GM21381 (cell line): ENCODE results near the gene PCYT1A.
"Not testable (repeated sequence)": the region's sequence is repeated elsewhere in the genome, so short reads cannot be mapped to it uniquely, and the experiment has no call there.

Experiments used
- ATAC-seq: cut with Tn5 transposase; IDR thresholded peaks from one replicate; pipeline ENCODE4 v1.9.1; 2021; ENCODE audit warnings: mild to moderate bottlenecking, moderate library complexity; ENCODE audit not compliant: unreplicated experiment

Gene PCYT1A

DNA sequence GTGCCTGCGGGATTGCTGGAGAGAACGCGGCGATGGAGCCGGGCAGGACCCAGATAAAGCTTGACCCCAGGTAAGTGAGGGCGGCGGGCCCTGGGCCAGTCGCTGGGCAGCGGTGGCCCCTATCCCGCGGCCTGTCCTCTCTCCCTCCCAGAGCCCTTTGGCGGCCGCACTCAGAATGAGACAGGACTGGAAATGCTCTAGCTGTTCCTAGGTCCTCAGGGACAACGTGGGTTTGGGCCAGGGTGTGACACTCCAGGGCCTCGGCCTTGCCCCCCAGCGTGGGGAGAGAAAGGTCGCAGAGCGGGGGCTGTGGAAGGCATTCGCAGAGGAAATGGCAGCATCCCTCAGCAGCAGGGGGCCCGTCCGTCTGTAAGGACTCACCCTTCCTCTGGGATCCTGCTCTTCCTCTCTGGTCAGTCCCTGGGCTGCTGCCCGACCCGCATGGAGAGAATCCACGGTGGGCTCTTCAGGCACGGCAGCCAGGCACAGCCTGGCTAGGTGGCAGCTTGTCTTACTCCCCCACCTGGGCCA, 70.8 kb downstream of the PCYT1A start:
- ATAC-seq, result no peak

DNA sequence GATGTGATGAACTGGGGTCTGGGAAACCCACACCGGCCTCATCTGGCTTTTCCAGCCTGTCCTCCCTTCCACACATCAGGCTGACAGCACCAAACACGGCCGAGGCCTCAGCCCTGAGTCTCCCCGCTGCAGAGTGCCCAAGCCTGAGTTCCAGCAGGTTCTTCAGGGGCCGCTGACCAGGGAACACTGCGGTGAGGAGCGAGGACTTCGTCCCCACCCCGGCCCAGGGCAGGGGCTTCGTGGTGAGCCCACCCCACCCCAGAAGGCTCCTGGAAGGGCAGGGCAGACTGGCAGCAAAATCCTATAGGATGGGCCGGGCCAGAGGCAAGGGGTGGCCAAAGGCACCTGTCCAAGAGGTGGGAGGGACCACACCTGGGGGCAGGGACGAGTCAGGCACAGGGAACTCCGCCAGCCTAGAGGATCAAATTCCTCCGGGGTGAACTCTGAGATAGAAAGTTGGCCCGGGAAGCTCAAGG, 71.4 kb downstream of the PCYT1A start, which contains the start of gene SLC51A:
TSS of gene SLC51A (plus strand) at position 446 of the 476 bp plus-strand sequence. CDS start 179 bp downstream, outside the sequence.
- ATAC-seq, result no peak

DNA sequence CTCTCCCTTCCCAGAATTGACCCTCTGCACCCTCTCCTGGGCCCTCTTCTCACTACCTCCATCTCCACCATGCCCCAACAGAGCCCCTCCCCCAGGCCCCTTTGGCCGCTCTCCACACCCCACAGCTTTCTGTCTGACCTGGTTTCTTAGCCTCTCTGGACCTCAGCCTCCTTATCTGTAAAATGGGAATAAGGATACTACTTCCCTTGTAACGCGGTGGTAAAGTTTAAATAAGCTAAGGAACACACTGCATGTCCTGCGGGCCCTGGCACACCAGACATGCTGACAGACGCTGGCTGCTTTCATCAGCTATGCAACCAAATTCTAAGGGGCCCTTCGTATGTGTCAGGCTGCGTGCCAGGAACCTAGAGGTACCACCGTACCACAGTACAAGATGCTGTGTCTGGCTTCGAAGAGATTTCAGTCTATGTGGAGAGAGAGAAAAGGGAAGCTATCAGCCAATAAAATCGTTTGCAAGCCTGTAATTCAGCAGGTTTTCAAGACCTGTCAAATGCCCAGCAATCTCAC, 72.0 kb downstream of the PCYT1A start:
- no peak for ATAC-seq

DNA sequence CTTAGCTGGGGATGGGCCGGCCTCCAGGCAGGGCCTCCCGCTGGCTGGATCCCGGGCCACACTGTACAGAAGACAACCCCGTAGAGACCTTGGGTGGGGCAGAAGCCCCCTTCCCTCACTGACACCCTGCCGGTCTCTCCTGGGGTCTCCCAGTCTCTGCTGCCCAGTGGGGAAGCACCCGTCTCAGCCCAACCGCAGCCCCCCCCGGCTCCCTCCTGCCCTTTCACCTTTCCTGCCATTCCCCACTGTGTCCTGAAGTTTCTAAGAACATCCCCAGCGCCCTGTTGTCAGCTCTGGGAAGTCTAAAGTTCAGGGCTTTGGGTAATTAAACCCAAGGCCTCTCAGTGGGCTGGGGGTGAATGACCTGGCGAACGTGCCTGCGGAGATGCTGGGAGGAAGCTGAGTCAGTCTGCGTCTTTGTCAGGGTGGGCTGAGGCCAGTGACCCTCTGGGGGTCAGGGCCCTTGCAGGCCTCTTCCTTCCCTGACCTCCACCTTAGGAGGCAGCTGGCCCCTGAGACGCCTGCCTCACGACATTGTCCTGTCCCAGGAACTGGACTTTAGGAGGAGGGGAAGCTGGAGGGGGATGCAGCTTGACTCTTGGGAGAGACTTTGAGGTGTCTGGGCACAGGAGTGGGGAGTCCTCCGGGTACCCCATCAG, 72.6 kb downstream of the PCYT1A start:
- ATAC-seq, result no peak

DNA sequence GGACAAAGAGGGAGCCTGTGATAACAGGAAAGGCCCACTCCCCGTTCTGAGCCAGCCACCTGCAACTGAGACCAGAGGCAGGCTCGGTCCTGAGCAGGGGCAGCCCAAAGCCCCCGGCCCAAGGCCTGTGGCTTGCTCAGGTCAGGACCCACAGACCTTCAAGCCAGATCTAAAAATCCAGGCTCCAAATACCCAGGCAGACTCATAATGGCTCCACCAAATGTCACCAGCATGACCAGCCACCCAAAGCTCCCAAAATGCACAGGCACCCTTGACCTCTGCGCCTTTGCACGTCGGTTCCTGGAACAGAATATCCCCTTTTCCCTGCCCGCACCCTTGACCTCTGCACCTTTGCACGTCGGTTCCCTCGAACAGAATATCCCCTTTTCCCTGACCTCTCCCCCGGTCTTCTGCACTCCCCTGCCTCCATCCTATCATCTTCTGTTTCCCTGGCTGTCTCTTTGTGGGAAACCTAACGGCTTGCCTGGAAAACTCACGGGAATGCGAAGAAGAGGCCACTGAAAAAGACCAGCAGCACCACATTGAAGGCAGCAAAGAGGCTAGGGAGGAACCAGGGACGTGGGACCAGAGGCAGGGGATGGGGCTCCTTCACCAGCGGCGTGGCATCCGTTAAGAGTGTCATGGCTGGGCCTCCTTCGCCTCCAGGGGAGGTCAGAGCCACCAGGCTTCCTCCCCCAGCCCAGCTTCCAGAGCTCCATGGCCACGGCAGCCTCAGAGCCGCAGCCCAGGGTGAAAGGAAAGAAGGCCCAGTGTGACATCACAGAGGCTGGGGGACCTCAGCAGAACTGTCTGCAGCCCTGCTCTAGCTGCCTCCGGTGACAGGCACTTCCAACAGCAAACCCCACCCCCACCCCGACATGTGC, 76.6 kb downstream of the PCYT1A start, which contains the start of gene ZDHHC19:
TSS of gene ZDHHC19 (minus strand) at position 728 of the 884 bp plus-strand sequence. CDS start at position 643, 85 bp downstream.
- ATAC-seq, result no peak

DNA sequence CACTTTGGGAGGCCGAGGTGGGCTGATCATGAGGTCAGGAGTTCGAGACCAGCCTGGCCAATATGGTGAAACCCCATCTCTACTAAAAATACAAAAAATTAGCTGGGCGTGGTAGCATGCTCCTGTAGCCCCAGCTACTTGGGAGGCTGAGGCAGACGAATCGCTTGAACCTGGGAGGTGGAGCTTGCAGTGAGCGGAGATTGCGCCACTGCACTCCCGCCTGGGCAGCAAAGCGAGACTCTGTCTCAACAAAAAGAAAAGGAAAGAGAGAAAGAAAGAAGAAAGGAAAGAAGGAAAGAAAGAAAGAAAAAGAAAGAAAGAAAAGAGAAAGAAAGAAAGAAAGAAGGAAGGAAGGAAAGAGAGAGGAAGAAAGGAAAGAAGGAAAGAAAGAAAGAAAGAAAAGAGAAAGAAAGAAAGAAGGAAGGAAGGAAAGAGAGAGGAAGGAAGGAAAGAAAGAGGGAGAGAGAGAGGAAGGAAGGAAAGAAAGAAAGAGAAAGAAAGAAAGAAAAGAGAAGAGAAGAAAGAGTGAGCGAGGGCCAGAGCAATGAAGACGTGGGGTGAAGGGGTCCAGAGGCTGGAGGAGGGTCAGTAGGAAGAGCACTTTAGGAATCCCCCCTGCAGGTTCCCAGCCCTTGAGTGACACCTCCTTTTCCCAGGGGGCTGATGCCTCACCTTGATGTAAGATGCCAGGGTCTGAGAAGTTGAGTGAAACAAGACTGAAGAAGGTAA, 77.4 kb downstream of the PCYT1A start:
- ATAC-seq, result not testable (repeated sequence)

DNA sequence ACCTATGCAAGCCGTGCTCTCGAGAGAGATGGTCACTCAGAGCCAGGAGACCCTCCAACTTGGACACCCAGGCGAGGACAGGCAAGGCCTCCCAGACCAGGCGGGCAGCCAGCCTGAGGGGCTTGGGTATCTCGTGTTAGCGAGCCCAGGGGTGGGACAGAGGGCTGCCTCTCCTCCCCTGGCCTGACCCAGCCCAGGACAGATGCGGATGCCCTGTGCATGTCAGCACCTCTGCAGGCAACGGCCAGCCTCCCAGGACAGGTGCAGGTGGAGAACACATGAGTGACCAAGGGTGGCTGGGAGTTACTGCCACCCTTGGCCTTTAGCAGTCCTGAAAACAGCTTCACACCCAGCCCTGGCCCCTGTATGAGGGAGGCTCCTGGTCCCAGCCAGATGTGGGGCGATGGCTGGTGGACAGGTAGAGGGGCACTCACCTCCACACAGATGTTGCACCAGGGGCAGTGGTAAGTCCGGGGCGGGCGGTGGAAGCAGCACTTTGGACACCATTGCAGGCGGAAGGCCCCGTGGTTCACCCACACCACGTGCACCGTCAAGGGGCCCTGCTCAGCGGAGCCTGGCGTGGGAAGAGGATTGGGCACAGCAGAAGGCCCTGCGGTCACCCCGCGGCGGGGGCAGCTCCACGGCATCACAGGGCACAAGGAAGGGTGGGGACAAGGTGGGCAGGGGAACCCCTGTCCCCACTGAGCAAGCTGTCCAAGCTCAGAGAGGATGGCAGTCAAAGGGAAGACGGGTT, 78.4 kb downstream of the PCYT1A start:
- no peak for ATAC-seq

DNA sequence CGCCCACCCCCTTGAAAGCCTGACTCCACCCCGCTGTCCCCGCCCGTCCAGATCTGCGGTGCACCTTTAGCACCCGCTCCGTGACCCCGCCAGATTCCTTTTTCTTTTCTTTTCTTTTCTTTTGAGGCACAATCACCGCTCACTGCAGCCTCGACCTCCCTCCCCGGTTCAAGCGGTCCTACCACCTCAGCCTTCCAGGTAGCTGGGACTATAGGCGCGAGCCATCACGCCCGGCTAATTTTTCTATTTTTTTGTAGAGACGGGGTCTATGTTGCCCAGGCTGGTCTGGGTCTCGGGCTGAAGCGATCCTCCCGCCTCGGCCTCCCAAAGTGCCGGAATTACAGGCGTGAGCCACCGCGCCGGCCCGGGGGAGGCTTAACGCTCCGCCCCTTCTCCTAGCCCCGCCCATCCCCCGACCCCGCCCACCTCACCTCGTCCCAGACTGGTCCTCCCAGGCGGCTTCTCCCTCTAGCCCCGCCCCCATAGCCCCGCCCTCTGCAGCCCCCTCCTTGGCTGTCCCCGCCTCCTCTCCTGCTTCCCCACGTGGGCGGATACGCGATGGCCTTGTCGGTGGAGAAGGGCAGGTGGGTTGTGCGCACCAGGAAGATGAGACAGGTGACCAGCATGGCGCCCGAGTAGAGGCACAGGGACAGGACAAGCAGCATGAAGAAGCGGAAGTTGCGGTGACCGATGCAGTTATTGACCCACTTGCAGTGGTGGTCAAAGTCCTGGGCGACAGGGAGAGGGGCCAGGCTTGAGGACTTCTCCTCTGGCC, 79.5 kb downstream of the PCYT1A start:
- no peak for ATAC-seq

DNA sequence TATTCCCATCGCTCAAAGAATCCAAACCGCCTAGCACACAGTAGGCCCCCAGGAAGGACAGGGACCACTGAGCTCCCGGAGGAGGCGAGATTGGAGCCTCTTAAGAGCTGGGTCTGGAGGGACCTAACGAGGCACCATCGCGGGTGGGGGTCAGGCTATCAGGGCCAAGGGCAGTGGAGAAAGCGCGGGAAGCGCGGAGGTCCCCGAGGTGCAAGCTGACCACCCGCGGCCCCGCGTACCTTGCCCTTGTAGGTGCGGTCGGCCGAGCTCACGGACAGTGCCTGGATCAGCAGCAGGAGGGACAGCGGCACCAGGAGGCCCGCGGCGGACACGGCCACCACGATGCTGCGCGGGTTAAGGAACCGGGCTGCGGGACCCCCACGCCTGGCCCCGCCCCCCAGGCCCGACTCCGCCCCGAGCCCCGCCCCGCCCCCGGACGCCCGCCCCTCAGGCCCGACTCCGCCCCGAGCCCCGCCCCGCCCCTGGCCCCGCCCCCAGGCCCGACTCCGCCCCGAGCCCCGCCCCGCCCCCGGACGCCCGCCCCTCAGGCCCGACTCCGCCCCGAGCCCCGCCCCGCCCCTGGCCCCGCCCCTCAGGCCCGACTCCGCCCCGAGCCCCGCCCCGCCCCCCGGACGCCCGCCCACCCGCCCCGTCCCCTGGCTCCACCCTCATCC, 80.2 kb downstream of the PCYT1A start:
- no peak for ATAC-seq

DNA sequence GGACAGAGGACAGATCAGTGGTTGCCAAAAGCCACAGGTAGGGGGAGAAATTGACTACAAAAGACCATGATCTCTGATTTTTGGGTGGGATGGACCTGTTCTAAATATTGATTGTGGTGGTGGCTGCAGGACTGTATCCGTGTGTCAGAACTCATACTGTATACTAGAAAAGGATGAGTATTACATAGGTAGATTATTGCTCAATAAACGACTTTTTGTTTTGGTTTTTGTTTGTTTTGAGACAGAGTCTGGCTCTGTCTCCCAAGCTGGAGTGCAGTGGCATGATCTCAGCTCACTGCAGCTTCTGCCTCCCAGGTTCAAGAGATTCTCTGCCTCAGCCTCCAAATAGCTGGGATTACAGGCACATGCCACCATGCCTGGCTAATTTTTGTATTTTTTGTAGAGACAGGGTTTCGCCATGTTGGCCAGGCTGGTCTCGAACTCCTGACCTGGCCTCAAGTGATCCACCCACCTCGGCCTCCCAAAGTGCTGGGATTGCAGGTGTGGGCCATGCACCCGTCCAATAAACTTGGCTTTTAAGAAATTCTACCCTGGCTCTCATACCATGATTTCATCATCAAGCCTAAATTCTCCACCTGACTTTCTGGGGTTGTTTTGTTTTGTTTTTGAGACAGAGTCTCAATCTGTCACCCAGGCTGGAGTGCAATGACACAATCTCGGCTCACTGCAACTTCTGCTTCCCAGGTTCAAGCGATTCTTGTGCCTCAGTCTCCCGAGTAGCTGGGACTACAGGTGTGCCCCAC, 81.9 kb downstream of the PCYT1A start:
- ATAC-seq, result not testable (repeated sequence)

DNA sequence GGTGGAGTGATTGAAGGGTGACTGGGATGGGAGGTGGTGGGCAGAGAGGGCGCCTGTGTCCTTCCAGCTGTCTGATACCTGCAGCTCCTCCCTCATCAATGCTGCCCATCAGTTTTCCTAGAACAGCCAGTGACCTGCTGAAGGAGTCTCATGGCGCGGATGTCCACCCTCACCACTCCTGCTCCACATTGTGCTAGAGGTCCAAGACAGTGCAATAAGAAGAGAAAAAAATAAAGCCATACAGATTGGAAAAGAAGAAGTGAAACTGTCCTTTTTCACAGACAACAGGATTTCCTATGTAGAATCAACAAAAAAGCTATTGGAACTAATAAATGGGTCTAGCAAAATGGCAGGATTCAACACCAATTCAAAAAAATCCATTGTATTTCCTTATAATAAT, 83.7 kb downstream of the PCYT1A start:
- no peak for ATAC-seq

DNA sequence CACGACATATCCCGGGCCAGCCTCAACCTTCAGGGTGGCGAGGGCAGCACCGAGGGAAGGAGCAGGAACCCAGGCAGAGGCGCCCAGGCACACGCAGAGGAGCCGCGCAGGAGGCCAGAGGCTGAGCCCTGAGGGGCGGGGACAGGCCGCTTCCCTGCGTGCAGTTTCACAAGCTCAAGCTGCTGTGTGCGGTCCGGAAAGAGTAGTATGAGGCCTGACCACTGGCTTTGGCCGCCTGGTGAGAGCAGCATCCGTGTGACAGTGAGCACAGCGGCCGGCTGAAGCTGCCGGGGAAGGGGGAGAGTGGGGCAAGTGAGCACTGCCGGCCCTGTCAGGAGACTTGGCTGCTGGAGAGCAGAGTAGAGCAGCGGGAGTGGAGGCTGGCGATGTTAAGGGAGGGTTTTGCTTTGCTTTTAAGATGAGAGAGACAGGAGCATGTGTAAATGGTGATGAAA, 85.0 kb downstream of the PCYT1A start:
- no peak for ATAC-seq

DNA sequence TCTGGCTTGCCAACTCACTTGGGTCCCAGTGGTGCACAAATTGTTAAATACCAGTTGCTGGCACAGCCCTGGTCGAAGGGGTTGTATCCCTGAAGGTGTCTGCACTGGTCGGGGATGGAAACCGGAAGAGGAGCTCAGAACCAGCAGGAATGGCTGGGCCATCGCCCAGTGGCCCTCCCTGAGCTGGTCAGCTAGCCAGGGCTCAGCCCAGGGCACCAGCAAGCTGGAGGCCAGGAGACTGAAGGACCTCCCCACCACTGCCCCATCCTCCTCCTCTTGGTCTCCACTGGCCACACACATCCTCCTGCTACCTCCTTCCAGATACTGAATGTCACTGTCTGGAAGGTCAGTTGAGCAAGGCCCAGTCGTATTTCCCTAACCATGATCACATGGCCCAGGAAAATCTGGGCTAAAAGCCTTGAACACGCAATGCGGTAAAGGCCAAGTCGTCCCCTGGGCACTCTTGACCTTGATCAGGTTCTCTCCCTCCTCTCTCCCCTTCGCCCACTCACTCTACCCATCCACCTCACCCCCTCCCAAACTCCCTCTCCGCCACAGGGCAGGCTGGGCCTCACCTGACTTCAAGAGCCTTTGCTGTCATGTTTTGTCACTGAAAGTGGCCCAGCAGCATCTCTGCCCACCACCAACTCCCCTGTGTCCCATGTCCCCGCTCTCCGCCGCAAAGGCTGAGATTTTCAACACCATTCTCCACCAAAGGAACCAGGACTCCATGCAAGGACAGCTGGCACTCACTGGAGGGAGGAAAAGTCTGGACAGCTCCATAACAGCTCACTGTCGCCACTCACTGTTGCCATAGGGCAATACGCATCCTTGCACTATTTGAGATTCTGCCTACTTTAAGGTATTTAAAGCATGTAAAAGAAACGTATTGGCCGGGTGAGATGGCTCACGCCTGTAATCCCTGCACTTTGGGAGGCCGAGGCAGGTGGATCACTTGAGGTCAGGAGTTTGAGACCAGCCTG, 88.5 kb downstream of the PCYT1A start:
- no peak for ATAC-seq

DNA sequence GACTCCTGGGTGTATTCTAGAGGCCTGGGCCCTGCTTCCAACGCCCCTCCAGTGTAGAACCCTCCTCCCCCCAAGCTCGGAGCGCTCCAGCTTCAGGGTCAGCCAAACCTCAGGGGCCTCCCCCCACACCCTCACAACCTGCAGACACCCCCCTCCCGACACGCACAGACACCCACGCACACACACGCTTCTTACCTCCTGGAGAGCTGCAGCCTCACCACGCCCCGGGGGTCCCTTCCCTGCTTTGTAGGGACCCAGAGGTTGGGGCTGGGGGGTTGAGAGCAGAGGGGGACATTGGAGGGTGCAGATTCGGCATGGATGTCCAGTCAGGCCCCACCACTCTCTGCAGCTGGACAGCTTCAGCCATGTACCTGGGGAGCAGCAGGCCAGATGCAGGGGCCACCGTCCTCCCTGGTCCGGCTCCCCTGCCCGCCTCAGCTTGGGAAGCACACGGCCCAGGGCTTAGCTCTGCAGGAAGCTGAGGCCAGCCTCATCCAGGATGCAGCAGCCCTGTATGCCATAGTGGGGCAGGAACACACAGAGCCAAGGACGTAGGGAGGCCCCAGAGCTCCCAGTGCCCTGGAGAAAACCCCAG, 89.3 kb downstream of the PCYT1A start:
- no peak for ATAC-seq

DNA sequence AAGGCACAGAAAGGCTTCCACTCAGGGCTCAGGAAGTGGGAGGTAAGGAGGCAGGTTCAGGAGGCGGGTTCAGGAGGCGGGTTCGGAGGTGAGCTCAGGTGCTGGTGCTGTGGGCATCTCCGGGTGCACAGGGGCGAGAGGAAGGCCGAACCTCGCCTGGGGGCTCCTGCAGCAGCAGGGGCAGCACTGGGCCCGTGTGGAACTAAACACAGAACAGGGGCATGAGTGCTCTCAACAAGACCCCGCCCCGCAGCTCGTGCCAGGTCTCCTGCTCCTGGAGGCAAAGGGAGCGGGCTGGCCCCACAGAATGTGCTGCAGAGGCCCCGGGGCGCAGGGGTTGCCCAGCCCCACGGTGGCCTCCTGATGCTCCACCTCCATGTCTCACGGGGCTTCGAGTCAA, 90.0 kb downstream of the PCYT1A start:
- no peak for ATAC-seq

DNA sequence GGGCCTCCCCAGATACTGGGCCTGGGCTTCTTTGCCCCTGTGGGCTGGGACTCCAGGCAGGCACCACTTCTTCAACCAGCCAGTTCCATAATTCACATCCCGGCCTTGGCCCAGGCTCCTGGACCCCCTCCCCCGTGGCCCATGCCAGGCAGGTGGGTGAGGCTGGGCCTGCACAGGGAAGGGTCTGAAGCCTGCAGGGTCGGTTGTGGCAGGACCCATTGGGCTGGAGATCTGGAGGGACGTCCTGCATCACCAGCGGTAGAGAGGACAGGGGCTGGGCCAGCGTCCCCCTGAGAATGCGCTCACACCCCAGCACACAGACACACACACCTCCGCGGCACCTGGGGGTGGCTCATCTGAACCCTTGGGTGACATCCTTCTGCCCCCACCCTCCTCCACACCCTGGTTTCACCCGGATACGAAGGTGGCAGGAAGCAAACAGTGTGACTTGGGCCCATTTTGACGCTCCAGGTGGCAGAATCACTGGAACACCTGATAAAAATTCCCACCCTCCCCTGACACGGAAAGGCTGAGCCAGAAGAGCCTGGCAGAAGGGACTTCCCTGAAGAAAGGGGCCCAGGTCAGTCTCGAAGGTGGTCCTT, 91.8 kb downstream of the PCYT1A start:
- no peak for ATAC-seq
